ENCODE data around the gene PLXNA2. TPM values are rescaled to one million over a fixed set of nuclear protein-coding genes. Genes with fewer than 3 reads are reported as not detected.

Gene PLXNA2
- total and polyA plus RNA-seq, 2 of the 13 experiments (the other 11 are each of a cell fraction or from before 2014, with no cell fraction given): 1.1 to 2.1 TPM

DNA sequence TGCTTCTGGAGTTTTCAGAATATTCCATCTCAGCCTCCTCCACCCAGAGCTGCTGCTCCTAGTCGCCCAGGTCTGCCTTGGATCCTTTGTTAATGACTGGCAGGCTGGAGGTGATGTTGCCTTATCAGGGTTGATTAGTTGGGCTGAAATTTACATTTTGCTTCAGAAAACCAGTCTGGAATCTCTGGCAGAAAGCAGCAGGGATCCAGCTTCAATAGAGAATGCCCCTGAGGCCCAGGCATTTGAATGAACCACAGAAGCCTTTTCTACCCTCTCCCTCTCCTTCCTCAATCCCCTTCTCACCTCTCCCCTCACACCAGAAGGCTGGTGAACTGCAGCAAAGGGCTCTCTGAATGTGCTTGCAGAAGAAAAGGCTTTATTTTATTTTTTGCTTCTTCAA lies 83.2 kb downstream of the PLXNA2 start (continued):
- TF ChIP-seq, protein P1, sequence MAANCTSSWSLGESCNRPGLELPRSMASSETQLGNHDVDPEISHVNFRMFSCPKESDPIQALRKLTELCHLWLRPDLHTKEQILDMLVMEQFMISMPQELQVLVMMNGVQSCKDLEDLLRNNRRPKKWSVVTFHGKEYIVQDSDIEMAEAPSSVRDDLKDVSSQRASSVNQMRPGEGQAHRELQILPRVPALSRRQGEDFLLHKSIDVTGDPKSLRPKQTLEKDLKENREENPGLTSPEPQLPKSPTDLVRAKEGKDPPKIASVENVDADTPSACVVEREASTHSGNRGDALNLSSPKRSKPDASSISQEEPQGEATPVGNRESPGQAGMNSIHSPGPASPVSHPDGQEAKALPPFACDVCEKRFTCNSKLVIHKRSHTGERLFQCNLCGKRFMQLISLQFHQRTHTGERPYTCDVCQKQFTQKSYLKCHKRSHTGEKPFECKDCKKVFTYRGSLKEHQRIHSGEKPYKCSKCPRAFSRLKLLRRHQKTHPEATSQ (CRISPR knock-in tag; IDR thresholded peaks at IDR 0.05; ENCODE audit: borderline replicate concordance): no peak
- TF ChIP-seq FOXK2 (IDR thresholded peaks at IDR 0.05): no peak
- TF ChIP-seq SIN3B (IDR thresholded peaks at IDR 0.05; ENCODE audit: low read length): no peak
- no peak for TF ChIP-seq SMYD3 (CRISPR knock-in tag; IDR thresholded peaks at IDR 0.05)
- no peak for TF ChIP-seq ZC3H4 (CRISPR knock-in tag; IDR thresholded peaks at IDR 0.05; ENCODE audit: borderline replicate concordance)
- TF ChIP-seq AKAP8 (CRISPR knock-in tag; IDR thresholded peaks at IDR 0.05): no peak
- TF ChIP-seq, protein P2, sequence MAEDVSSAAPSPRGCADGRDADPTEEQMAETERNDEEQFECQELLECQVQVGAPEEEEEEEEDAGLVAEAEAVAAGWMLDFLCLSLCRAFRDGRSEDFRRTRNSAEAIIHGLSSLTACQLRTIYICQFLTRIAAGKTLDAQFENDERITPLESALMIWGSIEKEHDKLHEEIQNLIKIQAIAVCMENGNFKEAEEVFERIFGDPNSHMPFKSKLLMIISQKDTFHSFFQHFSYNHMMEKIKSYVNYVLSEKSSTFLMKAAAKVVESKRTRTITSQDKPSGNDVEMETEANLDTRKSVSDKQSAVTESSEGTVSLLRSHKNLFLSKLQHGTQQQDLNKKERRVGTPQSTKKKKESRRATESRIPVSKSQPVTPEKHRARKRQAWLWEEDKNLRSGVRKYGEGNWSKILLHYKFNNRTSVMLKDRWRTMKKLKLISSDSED (CRISPR knock-in tag; IDR thresholded peaks at IDR 0.05): no peak
- TF ChIP-seq, protein P3, sequence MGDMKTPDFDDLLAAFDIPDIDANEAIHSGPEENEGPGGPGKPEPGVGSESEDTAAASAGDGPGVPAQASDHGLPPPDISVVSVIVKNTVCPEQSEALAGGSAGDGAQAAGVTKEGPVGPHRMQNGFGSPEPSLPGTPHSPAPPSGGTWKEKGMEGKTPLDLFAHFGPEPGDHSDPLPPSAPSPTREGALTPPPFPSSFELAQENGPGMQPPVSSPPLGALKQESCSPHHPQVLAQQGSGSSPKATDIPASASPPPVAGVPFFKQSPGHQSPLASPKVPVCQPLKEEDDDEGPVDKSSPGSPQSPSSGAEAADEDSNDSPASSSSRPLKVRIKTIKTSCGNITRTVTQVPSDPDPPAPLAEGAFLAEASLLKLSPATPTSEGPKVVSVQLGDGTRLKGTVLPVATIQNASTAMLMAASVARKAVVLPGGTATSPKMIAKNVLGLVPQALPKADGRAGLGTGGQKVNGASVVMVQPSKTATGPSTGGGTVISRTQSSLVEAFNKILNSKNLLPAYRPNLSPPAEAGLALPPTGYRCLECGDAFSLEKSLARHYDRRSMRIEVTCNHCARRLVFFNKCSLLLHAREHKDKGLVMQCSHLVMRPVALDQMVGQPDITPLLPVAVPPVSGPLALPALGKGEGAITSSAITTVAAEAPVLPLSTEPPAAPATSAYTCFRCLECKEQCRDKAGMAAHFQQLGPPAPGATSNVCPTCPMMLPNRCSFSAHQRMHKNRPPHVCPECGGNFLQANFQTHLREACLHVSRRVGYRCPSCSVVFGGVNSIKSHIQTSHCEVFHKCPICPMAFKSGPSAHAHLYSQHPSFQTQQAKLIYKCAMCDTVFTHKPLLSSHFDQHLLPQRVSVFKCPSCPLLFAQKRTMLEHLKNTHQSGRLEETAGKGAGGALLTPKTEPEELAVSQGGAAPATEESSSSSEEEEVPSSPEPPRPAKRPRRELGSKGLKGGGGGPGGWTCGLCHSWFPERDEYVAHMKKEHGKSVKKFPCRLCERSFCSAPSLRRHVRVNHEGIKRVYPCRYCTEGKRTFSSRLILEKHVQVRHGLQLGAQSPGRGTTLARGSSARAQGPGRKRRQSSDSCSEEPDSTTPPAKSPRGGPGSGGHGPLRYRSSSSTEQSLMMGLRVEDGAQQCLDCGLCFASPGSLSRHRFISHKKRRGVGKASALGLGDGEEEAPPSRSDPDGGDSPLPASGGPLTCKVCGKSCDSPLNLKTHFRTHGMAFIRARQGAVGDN (CRISPR knock-in tag; IDR thresholded peaks at IDR 0.05): no peak
- no peak for TF ChIP-seq CREM (IDR thresholded peaks at IDR 0.05)
- no peak for TF ChIP-seq CREM (CRISPR knock-in tag; IDR thresholded peaks at IDR 0.05)

Data from HepG2 (cell line).